Activated naive CD4-positive, alpha-beta T cell treated with anti-CD3 and anti-CD28 coated beads for 36 hours (primary cell): ENCODE data around the gene NAA16. TPM values are rescaled to one million over a fixed set of nuclear protein-coding genes. Genes with fewer than 3 reads are reported as not detected.
A peak's percentile ranks its signal among the peaks of the same experiment; 100 is the strongest.
"Not testable (repeated sequence)": the region's sequence is repeated elsewhere in the genome, so short reads cannot be mapped to it uniquely, and the experiment has no call there.

Experiments
- CTCF ChIA-PET: fragments of 350-600 bp; sonication (Branson Sonifier 250); formaldehyde crosslinking; loops from one replicate; lab custom pipeline; 2021; ENCODE audit warnings: antibody characterized with exemption; lab: Charles Lee
- DNase-seq: peaks from one replicate; pipeline ENCODE4 v3.0.0-alpha.2; 2020
- H3K27ac Mint-ChIP-seq: one replicate; pipeline ENCODE4 v1.8.0; 2021; ENCODE audit warnings: mild to moderate bottlenecking, mixed read lengths
- H3K27me3 Mint-ChIP-seq: one replicate; pipeline ENCODE4 v1.8.0; 2021; ENCODE audit warnings: low read depth, mixed read lengths
- H3K36me3 Mint-ChIP-seq: one replicate; pipeline ENCODE4 v1.8.0; 2021; ENCODE audit warnings: low read depth, mixed read lengths
- H3K4me1 Mint-ChIP-seq: one replicate; pipeline ENCODE4 v1.8.0; 2021; ENCODE audit warnings: low read depth, mixed read lengths
- H3K4me3 Mint-ChIP-seq: one replicate; pipeline ENCODE4 v1.8.0; 2021; ENCODE audit warnings: mild to moderate bottlenecking, moderate library complexity, mixed read lengths
- H3K9me3 Mint-ChIP-seq: one replicate; pipeline ENCODE4 v1.8.0; 2021; ENCODE audit warnings: mixed read lengths
- intact Hi-C: fragments of 100-400 bp; cut with micrococcal nuclease; formaldehyde crosslinking; loops from one replicate; pipeline ENCODE4 v1.15.1; 2023
- total RNA-seq, 2 experiments: library from RNA; stranded (reverse); gene quantifications; one replicate each; pipeline ENCODE4 v1.2.3, GENCODE V29; 2021

The NAA16 gene
- total RNA-seq, 2 experiments from 2014 or later, result 29.6 to 31.5 TPM

DNA sequence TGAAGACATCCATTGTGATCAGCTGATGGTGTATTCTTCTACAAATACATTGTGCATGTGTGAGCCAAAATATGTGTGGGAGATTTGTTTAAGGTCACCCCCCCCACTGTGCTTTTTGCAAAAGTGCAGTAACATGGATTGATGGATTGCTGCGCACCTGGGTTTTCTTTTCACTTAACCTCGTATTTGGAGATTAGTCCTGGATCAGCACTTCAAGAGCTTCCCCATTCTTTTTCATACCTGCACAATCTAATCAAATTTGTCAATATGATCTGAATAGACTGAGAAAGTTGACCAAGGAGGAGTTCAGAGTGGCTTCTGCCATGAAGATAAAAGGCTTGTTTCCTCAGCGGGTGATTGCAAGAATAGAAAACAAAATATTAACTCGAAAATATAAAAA lies 23.7 kb downstream of the NAA16 start:
- H3K4me1 Mint-ChIP-seq, result peaks cover 25% of the 10 kb centered on the region
- intact Hi-C loops, result no loop called here
- CTCF ChIA-PET, result no interaction called here
- H3K4me3 Mint-ChIP-seq, result no peak overlapping the region
- no peaks in the 10 kb centered on the region for H3K9me3 Mint-ChIP-seq
- peaks cover 33% of the 10 kb centered on the region for H3K36me3 Mint-ChIP-seq
- no peak for DNase-seq
- H3K27me3 Mint-ChIP-seq, result no peaks in the 10 kb centered on the region
- no peak overlapping the region for H3K27ac Mint-ChIP-seq

DNA sequence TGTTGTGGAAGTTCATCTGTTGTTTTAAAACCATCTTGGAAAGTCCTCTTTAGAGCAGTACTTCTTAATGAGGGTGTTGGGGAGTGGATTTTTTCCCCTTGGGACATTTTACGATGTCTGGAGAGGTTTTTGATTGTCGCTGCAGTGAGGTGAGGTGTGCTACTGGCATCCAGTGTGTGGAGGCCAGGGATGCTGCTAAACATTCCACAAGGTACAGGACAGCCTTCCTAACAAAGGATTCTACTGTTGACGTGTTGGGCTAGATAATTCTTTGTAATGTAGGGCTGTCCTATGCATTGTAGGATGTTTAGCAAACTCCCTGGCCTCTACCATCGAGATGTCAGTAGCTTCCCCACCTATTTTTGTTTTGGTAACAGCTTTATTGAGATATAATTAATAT lies 33.3 kb downstream of the NAA16 start:
- no peak for DNase-seq
- H3K27me3 Mint-ChIP-seq, result no peaks in the 10 kb centered on the region
- H3K9me3 Mint-ChIP-seq, result no peaks in the 10 kb centered on the region
- intact Hi-C loops, result no loop called here
- CTCF ChIA-PET, result interaction anchor here (0.7 kb wide), 1 partner anchor 11 kb away, joined by 3 read pairs; no protein-coding TSS in a partner anchor
- no peak overlapping the region for H3K4me3 Mint-ChIP-seq
- H3K4me1 Mint-ChIP-seq, result peaks cover 49% of the 10 kb centered on the region
- H3K27ac Mint-ChIP-seq, result no peak overlapping the region
- peaks cover 66% of the 10 kb centered on the region for H3K36me3 Mint-ChIP-seq

DNA sequence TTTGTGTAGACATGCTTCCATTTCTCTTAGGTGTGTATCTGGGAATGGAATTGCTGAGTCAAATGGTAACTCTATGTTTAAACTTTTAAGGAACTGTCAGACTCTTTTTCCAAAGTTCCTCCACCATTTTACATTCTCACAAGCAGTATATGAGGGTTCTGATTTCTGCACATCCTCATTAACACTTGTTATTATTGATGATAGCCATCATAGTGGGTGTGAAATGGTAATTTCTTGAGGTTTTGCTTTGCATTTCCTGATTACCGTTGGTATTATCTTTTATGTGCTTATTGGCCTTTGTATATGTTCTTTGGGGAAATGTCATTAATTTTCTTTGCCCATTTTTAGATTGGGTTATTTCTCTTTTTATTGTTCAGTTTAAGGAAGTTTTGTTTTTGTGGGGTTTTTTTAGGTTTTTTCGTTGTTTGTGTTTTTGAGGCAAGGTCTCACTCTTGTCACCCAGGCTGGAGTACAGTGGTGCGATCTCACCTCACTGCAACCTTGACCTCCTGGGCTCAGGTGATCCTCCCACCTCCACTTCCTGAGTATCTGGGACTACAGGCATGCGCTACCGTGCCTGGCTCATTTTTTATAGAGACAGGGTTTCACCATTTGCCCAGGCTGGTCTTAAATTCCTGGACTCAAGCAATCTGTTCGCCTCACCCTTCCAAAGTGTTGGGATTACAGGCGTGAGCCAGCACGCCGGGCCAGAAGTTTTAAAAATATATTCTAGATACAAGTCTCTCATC lies 34.3 kb downstream of the NAA16 start:
- Mint-ChIP-seq H3K4me3 (no peak overlapping the region), H3K36me3 (peaks cover 63% of the 10 kb centered on the region), H3K9me3 (no peaks in the 10 kb centered on the region), H3K4me1 (peaks cover 46% of the 10 kb centered on the region), H3K27ac (peak overlapping the region; percentile 54), H3K27me3 (no peaks in the 10 kb centered on the region)
- no peak for DNase-seq
- CTCF ChIA-PET, result interaction anchor here (0.8 kb wide), 1 partner anchor 291 kb away, joined by 4 read pairs; no protein-coding TSS in a partner anchor
- intact Hi-C loops, result no loop called here

DNA sequence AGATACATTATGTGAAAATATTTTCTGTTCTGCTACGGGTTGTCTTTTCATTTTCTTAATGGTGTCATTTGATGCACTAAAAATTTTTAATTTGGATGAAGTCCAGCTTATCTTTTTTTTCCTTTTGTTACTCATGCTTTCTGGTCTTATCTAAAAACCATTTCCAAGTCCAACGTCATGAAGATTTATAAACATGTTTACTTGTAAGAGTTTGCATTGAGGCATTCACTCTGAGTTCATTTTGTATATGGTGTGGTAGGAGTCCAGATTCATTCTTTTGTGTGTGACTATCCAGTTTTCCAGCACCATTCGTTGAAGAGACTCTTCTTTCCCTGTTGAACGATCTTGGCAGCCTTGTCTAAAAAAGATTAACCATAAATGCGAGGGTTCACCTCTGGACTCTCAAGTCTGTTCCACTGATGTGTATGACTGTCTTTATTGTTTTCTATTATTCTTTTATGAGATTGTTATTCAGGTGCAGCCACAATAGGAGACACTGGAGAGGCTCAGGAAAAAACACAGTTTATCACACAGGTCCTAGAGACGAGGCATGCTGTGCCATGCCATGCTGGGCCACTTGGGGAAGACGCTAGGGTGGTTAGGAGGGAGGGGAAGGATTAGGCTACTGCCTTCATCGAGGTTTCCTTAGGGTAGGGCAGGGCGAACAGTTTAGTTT lies 35.0 kb downstream of the NAA16 start:
- Mint-ChIP-seq H3K4me3 (no peak overlapping the region), H3K27me3 (no peaks in the 10 kb centered on the region), H3K36me3 (peaks cover 59% of the 10 kb centered on the region), H3K4me1 (peaks cover 48% of the 10 kb centered on the region), H3K27ac (no peak overlapping the region), H3K9me3 (no peaks in the 10 kb centered on the region)
- intact Hi-C loops, result no loop called here
- CTCF ChIA-PET, result interaction anchor here (0.8 to 0.9 kb wide), 2 partner anchors 31 to 292 kb away, joined by 4 read pairs; no protein-coding TSS in a partner anchor
- no peak for DNase-seq

DNA sequence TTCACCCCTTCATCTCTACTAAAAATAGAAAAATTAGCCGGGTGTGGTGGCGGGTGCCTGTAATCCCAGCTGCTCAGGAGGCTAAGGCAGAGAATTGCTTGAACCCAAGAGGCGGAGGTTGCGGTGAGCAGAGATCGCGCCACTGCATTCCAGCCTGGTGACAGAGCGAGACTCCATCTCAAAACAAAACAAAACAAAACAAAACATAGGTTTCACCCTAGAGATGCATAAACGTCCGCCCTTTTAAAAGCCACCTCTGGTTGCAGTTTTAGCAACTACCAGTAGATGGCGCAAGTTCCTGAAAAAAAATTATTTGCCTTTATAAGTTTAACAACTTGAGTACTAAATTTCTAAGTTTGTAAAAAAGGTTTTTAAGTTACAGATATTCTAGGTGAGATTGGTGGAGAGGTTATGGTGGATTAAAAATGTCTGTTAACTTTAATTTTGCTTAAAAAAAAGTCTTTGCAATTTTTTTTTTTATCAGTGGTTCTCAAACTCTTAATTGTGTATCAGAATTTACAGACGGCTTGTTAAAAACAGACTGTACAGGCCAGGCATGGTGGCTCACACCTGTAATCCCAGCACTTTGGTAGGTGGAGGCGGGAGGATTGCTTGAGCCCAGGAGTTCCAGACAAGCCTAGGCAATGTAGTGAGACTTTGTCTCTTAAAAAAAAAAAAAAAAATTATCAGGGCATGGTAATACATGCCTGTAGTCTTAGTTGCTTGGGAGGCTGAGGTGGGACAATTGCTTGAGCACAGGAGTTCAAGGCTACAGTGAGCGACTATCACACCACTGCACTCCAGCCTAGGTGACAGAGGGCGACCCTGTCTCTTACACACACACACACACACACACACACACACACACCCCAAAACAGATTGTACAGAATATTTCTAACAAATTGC lies 42.1 kb downstream of the NAA16 start:
- Mint-ChIP-seq H3K27me3 (no peaks in the 10 kb centered on the region), H3K4me1 (peaks cover 57% of the 10 kb centered on the region), H3K9me3 (no peaks in the 10 kb centered on the region), H3K4me3 (no peak overlapping the region), H3K36me3 (peaks cover 31% of the 10 kb centered on the region), H3K27ac (peak overlapping the region; percentile 77)
- DNase-seq, result peak; percentile 69
- CTCF ChIA-PET, result interaction anchor here (0.7 to 1.0 kb wide), 2 partner anchors 16 to 487 kb away, joined by 3 to 6 read pairs; no protein-coding TSS in a partner anchor
- intact Hi-C loops, result loop anchor here (1.0 to 10.0 kb wide), 6 partner anchors 32 to 692 kb away; partner anchors contain the start of genes DGKH and NAA16

DNA sequence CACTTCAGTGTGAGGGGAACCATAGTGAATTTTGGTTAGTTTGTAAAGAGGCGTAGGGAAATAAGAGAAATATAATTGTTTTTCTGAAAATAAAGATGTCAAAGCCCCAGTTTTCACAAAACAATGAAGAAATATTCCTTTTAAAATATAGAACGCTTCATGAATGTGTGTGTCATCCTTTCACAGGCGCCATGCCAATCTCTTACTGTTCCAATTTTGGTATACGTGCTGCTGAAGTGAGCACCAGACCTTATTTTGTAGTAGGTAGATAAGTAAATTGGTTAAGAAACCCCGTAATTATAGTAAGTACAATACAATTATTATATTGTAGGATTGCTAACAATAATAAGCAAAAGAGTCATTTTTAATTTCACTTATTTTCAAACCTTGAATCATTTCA lies 43.3 kb downstream of the NAA16 start:
- Mint-ChIP-seq H3K36me3 (peaks cover 28% of the 10 kb centered on the region), H3K4me3 (no peak overlapping the region), H3K27me3 (no peaks in the 10 kb centered on the region), H3K27ac (peak overlapping the region; percentile 77), H3K9me3 (no peaks in the 10 kb centered on the region), H3K4me1 (peaks cover 57% of the 10 kb centered on the region)
- intact Hi-C loops, result loop anchor here (10.0 kb wide), 1 partner anchor 690 kb away; the partner anchor contains the start of gene DGKH
- CTCF ChIA-PET, result interaction anchor here (0.5 to 0.7 kb wide), 2 partner anchors 25 to 100 kb away, joined by 3 read pairs; no protein-coding TSS in a partner anchor
- DNase-seq, result no peak

DNA sequence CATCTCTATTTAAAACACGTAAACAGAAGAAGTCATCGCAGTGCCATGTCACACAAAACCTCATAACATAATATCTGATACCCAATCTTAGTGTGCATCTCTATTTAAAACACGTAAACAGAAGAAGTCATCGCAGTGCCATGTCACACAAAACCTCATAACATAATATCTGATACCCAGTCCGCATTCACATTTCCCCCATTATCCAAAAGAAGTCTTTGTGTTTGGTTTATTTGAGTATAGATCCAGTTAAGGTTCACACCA lies 45.2 kb downstream of the NAA16 start:
- H3K27me3 Mint-ChIP-seq, DNase-seq, H3K9me3 Mint-ChIP-seq: not testable (repeated sequence)
- peak overlapping the region; percentile 86 for H3K27ac Mint-ChIP-seq
- intact Hi-C loops, result loop anchor here (1.0 to 10.0 kb wide), 4 partner anchors 94 to 688 kb away; partner anchors contain the start of genes DGKH and MTRF1
- H3K36me3 Mint-ChIP-seq, result peaks cover 34% of the 10 kb centered on the region
- CTCF ChIA-PET, result interaction anchor here (1.4 to 1.7 kb wide), 2 partner anchors 12 to 16 kb away, joined by 3 to 6 read pairs; no protein-coding TSS in a partner anchor
- peak overlapping the region; percentile 10 for H3K4me3 Mint-ChIP-seq
- peaks cover 56% of the 10 kb centered on the region for H3K4me1 Mint-ChIP-seq

DNA sequence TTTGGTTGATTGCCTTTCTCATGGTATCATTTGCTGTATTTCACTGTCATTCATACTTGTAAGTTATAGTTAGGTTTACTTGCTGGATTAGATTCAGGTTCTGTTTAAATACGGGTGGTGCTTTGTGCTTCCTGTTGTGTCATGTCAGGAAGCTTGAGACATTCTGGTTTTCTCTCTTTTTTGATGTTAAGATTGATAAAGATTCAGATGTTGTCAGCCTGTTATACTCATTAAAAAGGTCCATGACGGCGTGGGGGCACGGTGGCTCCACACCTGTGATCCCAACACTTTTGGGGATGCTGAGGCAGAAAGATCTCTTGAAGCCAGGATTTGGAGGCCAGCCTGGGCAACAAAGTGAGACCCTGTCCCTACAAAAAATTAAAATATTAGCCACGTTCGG lies 45.7 kb downstream of the NAA16 start:
- H3K36me3 Mint-ChIP-seq, result peaks cover 39% of the 10 kb centered on the region
- DNase-seq, result peak; percentile 48
- CTCF ChIA-PET, result interaction anchor here (0.7 to 1.7 kb wide), 2 partner anchors 15 to 296 kb away, joined by 3 to 6 read pairs; no protein-coding TSS in a partner anchor
- H3K4me3 Mint-ChIP-seq, result peak overlapping the region; percentile 10
- no peaks in the 10 kb centered on the region for H3K27me3 Mint-ChIP-seq
- H3K9me3 Mint-ChIP-seq, result no peaks in the 10 kb centered on the region
- intact Hi-C loops, result loop anchor here (1.0 to 10.0 kb wide), 4 partner anchors 94 to 688 kb away; partner anchors contain the start of genes DGKH and MTRF1
- peaks cover 56% of the 10 kb centered on the region for H3K4me1 Mint-ChIP-seq
- peak overlapping the region; percentile 86 for H3K27ac Mint-ChIP-seq

DNA sequence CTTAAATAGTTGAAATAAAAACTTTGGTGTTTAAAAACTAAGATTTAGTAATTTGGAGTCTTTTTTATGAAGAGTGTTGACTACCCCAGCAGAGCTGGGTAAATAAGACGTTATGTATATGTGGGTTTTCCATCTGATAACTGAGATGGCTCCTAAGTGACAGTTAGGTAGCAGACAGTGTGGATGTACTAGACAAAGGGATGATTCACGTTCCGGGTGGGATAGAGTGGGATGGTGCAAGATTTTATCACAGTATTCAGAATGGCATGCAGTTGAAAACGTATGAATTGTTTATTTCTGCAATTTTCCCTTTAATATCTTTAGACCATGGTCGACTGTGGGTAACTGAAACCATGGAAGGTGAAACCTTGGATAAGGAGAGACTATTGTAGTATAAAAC lies 50.4 kb downstream of the NAA16 start:
- no peak for DNase-seq
- Mint-ChIP-seq H3K27me3 (no peaks in the 10 kb centered on the region), H3K27ac (no peak overlapping the region), H3K9me3 (no peaks in the 10 kb centered on the region), H3K4me1 (peaks cover 38% of the 10 kb centered on the region), H3K36me3 (peaks cover 57% of the 10 kb centered on the region), H3K4me3 (no peak overlapping the region)
- intact Hi-C loops, result no loop called here
- CTCF ChIA-PET, result no interaction called here

DNA sequence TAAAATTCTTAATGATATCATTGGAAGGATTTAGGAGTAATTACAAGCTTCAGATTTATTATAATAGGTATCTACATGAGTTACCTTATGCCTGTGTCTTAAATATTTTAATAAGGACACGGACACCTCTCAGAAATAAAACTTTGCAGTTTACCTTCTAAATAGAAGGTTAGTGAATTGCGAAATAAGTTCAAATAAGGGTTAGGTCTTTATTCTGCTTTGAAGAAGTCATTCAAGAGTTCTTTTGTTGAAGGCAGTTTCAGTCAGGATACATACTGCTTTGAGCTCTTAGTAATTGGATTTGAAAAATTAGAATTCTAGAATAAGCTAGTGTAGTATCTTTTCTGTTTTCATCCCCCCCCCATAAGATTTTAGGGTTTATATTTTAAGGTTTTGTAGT lies 53.0 kb downstream of the NAA16 start:
- intact Hi-C loops, result no loop called here
- CTCF ChIA-PET, result interaction anchor here (1.3 kb wide), 1 partner anchor 304 kb away, joined by 3 read pairs; no protein-coding TSS in a partner anchor
- H3K9me3 Mint-ChIP-seq, result no peaks in the 10 kb centered on the region
- no peak overlapping the region for H3K4me3 Mint-ChIP-seq
- peaks cover 17% of the 10 kb centered on the region for H3K4me1 Mint-ChIP-seq
- no peak for DNase-seq
- peaks cover 59% of the 10 kb centered on the region for H3K36me3 Mint-ChIP-seq
- H3K27ac Mint-ChIP-seq, result no peak overlapping the region
- H3K27me3 Mint-ChIP-seq, result no peaks in the 10 kb centered on the region

DNA sequence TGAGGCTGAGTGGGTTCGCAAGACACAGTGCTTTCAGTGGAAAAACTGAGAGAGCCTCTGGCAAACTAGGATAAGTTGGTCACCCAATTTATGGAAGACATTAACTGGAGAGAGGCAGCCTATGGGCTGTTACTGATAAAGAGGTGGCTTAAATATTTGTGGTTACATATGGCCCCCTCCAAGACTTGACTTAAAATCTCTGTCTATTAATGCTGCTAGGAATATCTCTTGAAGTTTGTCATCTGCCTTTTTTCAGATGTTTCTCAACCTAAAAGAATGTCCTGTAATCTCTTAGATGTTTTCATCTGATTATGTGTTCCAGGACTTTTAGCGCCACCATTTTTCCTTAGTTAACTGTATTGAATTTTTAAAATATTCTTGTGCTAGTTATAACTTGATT lies 54.6 kb downstream of the NAA16 start:
- peaks cover 63% of the 10 kb centered on the region for H3K36me3 Mint-ChIP-seq
- H3K27me3 Mint-ChIP-seq, result no peaks in the 10 kb centered on the region
- H3K27ac Mint-ChIP-seq, result no peak overlapping the region
- intact Hi-C loops, result no loop called here
- DNase-seq, result no peak
- CTCF ChIA-PET, result interaction anchor here (0.6 kb wide), 1 partner anchor 66 kb away, joined by 3 read pairs; no protein-coding TSS in a partner anchor
- H3K9me3 Mint-ChIP-seq, result no peaks in the 10 kb centered on the region
- no peak overlapping the region for H3K4me3 Mint-ChIP-seq
- peaks cover 14% of the 10 kb centered on the region for H3K4me1 Mint-ChIP-seq
